Spleen (tissue), 11 donors: ENCODE measurements around the gene KMO. TPM values are rescaled to one million over a fixed set of nuclear protein-coding genes. Genes with fewer than 3 reads are reported as not detected.

Source experiments
- DNase-seq: peaks from one replicate; pipeline ENCODE4 v3.0.0-alpha.2; 2020
- H3K27ac ChIP-seq, 8 donors: fragments of 200-600 bp; sonication (generic) in 7 of 8; 1 replicate in 4 of 8; 2 replicates in 4 of 8; pipeline versions ENCODE4 v1.5.0 to v1.8.0; 2016 to 2021; ENCODE audit warnings: inconsistent platforms in 4 of 8, mild to moderate bottlenecking in 4 of 8, moderate library complexity in 1 of 8
- H3K27me3 ChIP-seq, 7 donors: fragments of 200-600 bp; sonication (generic) in 6 of 7; replicated peaks in 1 of 7; 1 replicate in 4 of 7; 2 replicates in 3 of 7; pipeline versions ENCODE4 v1.5.0 to v1.8.0; 2016 to 2021; ENCODE audit warnings: inconsistent platforms in 3 of 7, mild to moderate bottlenecking in 1 of 7
- H3K36me3 ChIP-seq, 6 donors: fragments of 200-600 bp; sonication (generic) in 5 of 6; 1 replicate in 4 of 6; 2 replicates in 2 of 6; pipeline versions ENCODE4 v1.5.0 to v1.8.0; 2016 to 2021; ENCODE audit warnings: inconsistent platforms in 2 of 6
- H3K4me1 ChIP-seq, 6 donors: fragments of 200-600 bp; sonication (generic) in 5 of 6; 1 replicate in 3 of 6; 2 replicates in 3 of 6; pipeline versions ENCODE4 v1.5.0 to v1.8.0; 2016 to 2021; ENCODE audit warnings: inconsistent platforms in 3 of 6
- H3K4me3 ChIP-seq, 8 donors: fragments of 200-600 bp; sonication (generic) in 7 of 8; 1 replicate in 4 of 8; 2 replicates in 4 of 8; pipeline versions ENCODE4 v1.5.0 to v1.8.0; 2016 to 2021; ENCODE audit warnings: inconsistent platforms in 4 of 8, mild to moderate bottlenecking in 4 of 8, moderate library complexity in 2 of 8
- H3K9me3 ChIP-seq, 8 donors: fragments of 200-600 bp; sonication (generic) in 7 of 8; 1 replicate in 4 of 8; 2 replicates in 4 of 8; pipeline versions ENCODE4 v1.5.0 to v1.8.0; 2016 to 2021; ENCODE audit warnings: inconsistent platforms in 4 of 8
- CTCF ChIP-seq, 11 experiments: fragments of 200-600 bp in 7 of 11; fragments of 450-650 bp in 4 of 11; sonication (generic) in 4 of 11; IDR thresholded peaks in 8 of 11; conservative IDR thresholded peaks in 3 of 11; 1 replicate in 7 of 11; 2 replicates in 4 of 11; pipeline versions ENCODE4 v1.4.0 to v1.8.0; 2016 to 2021; ENCODE audit warnings: antibody characterized with exemption in 11 of 11, inconsistent platforms in 4 of 11, mild to moderate bottlenecking in 1 of 11
- POLR2A ChIP-seq, 3 donors: fragments of 450-650 bp; IDR thresholded peaks; one replicate each; pipeline ENCODE4 v1.5.1; 2017; ENCODE audit warnings: antibody characterized with exemption in 3 of 3, mild to moderate bottlenecking in 1 of 3
- POLR2AphosphoS5 ChIP-seq, 3 donors: sonication (generic); formaldehyde crosslinking; IDR thresholded peaks; one replicate each; pipeline ENCODE4 v1.5.1; 2017; ENCODE audit warnings: antibody characterized with exemption in 3 of 3
- WGBS, 5 donors: extraction: QIAGEN DNeasy Blood & Tissue Kit in 3 of 5; methylation state at CpG; one replicate each; pipeline versions ENCODE4 v1.1.5 to v1.1.7; 2013 to 2018; 5-methylcytosine and 5-hydroxymethylcytosine counted together
- intact Hi-C: fragments of 100-400 bp; cut with DNase I; formaldehyde crosslinking; loops from one replicate; pipeline ENCODE4 v1.15.0; 2023; ENCODE audit warnings: low total_unique reads
- polyA plus RNA-seq, 3 donors: library from polyadenylated mRNA; stranded (reverse); fragments of 200-250 nt; gene quantifications; one replicate each; pipeline ENCODE4 v1.2.1, GENCODE V29; 2013
- total RNA-seq, 7 donors: library from RNA; depleted of rRNA in 3 of 7; stranded (reverse); fragments of >200 nt in 3 of 7; fragmentation: NEBNext Ultra II Directional in 4 of 7; extraction: Animal tissue kit (Norgen Biotek cat#: 25700) in 4 of 7; gene quantifications; one replicate each; pipeline versions ENCODE4 v1.1.0 to v1.2.1, GENCODE V29; 2016 to 2021
- donor health status: healthy with polysubstance abuse.
- donor health status: DM: no; HTN: no; CAD: no; lungs with moderate emphysema.
- donor health status: DM: no; HTN: no; CAD: no.
- donor health status: Bipolar disorder and iron deficiency.
- donor health status: healthy.
- donor health status: DM: no; HTN: no; CAD: no.
- donor health status: DM: yes; HTN: yes; CAD: no.

The KMO gene
- total and polyA plus RNA-seq, 10 donors = 10.3 to 25.1 (median 15.2) TPM

- no peak for TF ChIP-seq CTCF (IDR thresholded peaks at IDR 0.05 in 8 of 11, conservative IDR thresholded peaks at IDR 0.05 in 3 of 11)
- TF ChIP-seq POLR2A (IDR thresholded peaks at IDR 0.05) = no peak
- no peak for TF ChIP-seq POLR2AphosphoS5 (IDR thresholded peaks at IDR 0.05)
- WGBS, 5 donors = 77 to 93% (median 85%) methylated on average over 3 of the region's 3 CpGs
These were observed 28.6 kb downstream of the KMO start for GRCh38 chr1:241560849-241561187.

DNA sequence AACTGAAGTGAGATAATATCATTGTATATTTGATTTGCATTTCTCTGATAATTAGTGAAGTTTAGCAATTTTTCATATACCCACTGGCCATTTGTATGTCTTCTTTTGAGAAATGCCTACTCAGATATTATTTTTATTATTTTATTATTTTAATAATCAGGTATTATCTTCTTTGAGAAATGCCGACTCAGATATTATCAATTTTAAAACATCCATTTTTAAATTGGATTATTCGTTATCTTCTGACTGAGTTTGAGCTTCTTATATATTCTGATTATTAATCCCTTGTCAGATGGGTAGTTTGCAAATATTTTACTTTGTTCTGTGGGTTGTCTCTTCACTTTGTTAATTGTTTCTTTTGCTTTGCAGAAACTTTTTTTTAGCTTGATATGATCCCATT lies 37.7 kb downstream of the KMO start:
- no peak overlapping the region for H3K27ac ChIP-seq
- no peak for TF ChIP-seq POLR2A (IDR thresholded peaks at IDR 0.05)
- no peak for TF ChIP-seq CTCF (IDR thresholded peaks at IDR 0.05 in 8 of 11, conservative IDR thresholded peaks at IDR 0.05 in 3 of 11)
- no peak for TF ChIP-seq POLR2AphosphoS5 (IDR thresholded peaks at IDR 0.05)
- peaks cover 0 to 38% (median 0%) of the 10 kb centered on the region in 6 donors for H3K36me3 ChIP-seq
- 91 to 98% (median 95%) methylated on average over 2 of the region's 2 CpGs for WGBS, 5 donors
- peaks cover 0 to 3% (median 0%) of the 10 kb centered on the region in 8 donors for H3K9me3 ChIP-seq
- intact Hi-C loops = no loop called here
- DNase-seq = no peak
- H3K4me3 ChIP-seq = no peak overlapping the region
- H3K27me3 ChIP-seq = no peaks in the 10 kb centered on the region
- no peaks in the 10 kb centered on the region for H3K4me1 ChIP-seq

More at GRCh38 chr1:241560849-241561187, 28.6 kb downstream of the KMO start:
- peaks cover 0 to 41% (median 3%) of the 10 kb centered on the region in 6 donors for H3K36me3 ChIP-seq
- intact Hi-C loops = no loop called here
- no peaks in the 10 kb centered on the region for H3K9me3 ChIP-seq
- H3K4me3 ChIP-seq = no peak overlapping the region
- peak overlapping the region in 3 of 8 donors; percentile 42 to 47 (median 45) for H3K27ac ChIP-seq
- H3K4me1 ChIP-seq = peaks cover 0 to 11% (median 2%) of the 10 kb centered on the region in 6 donors
- no peaks in the 10 kb centered on the region for H3K27me3 ChIP-seq
- no peak for DNase-seq

GRCh38 chr1:241574154-241574553 lies 42.0 kb downstream of the KMO start:
- DNase-seq = no peak
- Histone ChIP-seq H3K36me3 (peaks cover 0 to 48% (median 2%) of the 10 kb centered on the region in 6 donors), H3K9me3 (peaks cover 0 to 22% (median 14%) of the 10 kb centered on the region in 8 donors), H3K27me3 (no peaks in the 10 kb centered on the region), H3K27ac (no peak overlapping the region), H3K4me3 (no peak overlapping the region), H3K4me1 (no peaks in the 10 kb centered on the region)
- TF ChIP-seq POLR2A (IDR thresholded peaks at IDR 0.05) (no peak), POLR2AphosphoS5 (IDR thresholded peaks at IDR 0.05) (no peak), CTCF (IDR thresholded peaks at IDR 0.05 in 8 of 11, conservative IDR thresholded peaks at IDR 0.05 in 3 of 11) (no peak)
- intact Hi-C loops = no loop called here

GRCh38 chr1:241579434-241579833 lies 47.3 kb downstream of the KMO start:
- WGBS, 5 donors = 34 to 83% (median 74%) methylated on average over 3 to 4 of the region's 4 CpGs
- TF ChIP-seq CTCF (IDR thresholded peaks at IDR 0.05 in 8 of 11, conservative IDR thresholded peaks at IDR 0.05 in 3 of 11) (no peak), POLR2A (IDR thresholded peaks at IDR 0.05) (no peak), POLR2AphosphoS5 (IDR thresholded peaks at IDR 0.05) (no peak)
- DNase-seq = no peak
- H3K36me3 ChIP-seq = peaks cover 0 to 62% (median 5%) of the 10 kb centered on the region in 6 donors
- peaks cover 0 to 22% (median 14%) of the 10 kb centered on the region in 8 donors for H3K9me3 ChIP-seq
- no peaks in the 10 kb centered on the region for H3K4me1 ChIP-seq
- H3K27me3 ChIP-seq = no peaks in the 10 kb centered on the region
- H3K27ac ChIP-seq = no peak overlapping the region
- intact Hi-C loops = no loop called here
- no peak overlapping the region for H3K4me3 ChIP-seq
